Measurements from ENCODE around the gene HS6ST3. TPM values are rescaled to one million over a fixed set of nuclear protein-coding genes. Genes with fewer than 3 reads are reported as not detected.
A peak's percentile ranks its signal among the peaks of the same experiment; 100 is the strongest.
"Not testable (repeated sequence)": the region's sequence is repeated elsewhere in the genome, so short reads cannot be mapped to it uniquely, and the experiment has no call there.

The HS6ST3 gene
- 1.4 TPM for polyA plus RNA-seq
- long read RNA-seq, donor 1, full-length matches to known transcripts, result 4 of 9 reads
- long read RNA-seq, donor 1, partial matches to known transcripts, result 0 of 9 reads
- long read RNA-seq, donor 1, other reads (novel, unspliced or antisense), result 5 of 9 reads
- long read RNA-seq, donor 2, full-length matches to known transcripts, result 3 of 3 reads
- long read RNA-seq, donor 2, partial matches to known transcripts, result 0 of 3 reads
- long read RNA-seq, donor 2, other reads (novel, unspliced or antisense), result 0 of 3 reads
- long read RNA-seq, donor 3, result 0 reads
- long read RNA-seq, donor 4, full-length matches to known transcripts, result 2 of 2 reads
- long read RNA-seq, donor 4, partial matches to known transcripts, result 0 of 2 reads
- long read RNA-seq, donor 4, other reads (novel, unspliced or antisense), result 0 of 2 reads
- long read RNA-seq, donor 5, full-length matches to known transcripts, result 3 of 3 reads
- long read RNA-seq, donor 5, partial matches to known transcripts, result 0 of 3 reads
- long read RNA-seq, donor 5, other reads (novel, unspliced or antisense), result 0 of 3 reads
- long read RNA-seq, donor 6, full-length matches to known transcripts, result 5 of 5 reads
- long read RNA-seq, donor 6, partial matches to known transcripts, result 0 of 5 reads
- long read RNA-seq, donor 6, other reads (novel, unspliced or antisense), result 0 of 5 reads
- long read RNA-seq, donor 7, full-length matches to known transcripts, result 5 of 5 reads
- long read RNA-seq, donor 7, partial matches to known transcripts, result 0 of 5 reads
- long read RNA-seq, donor 7, other reads (novel, unspliced or antisense), result 0 of 5 reads
- long read RNA-seq, donor 8, full-length matches to known transcripts, result 6 of 6 reads
- long read RNA-seq, donor 8, partial matches to known transcripts, result 0 of 6 reads
- long read RNA-seq, donor 8, other reads (novel, unspliced or antisense), result 0 of 6 reads
- long read RNA-seq, donor 9, full-length matches to known transcripts, result 6 of 6 reads
- long read RNA-seq, donor 9, partial matches to known transcripts, result 0 of 6 reads
- long read RNA-seq, donor 9, other reads (novel, unspliced or antisense), result 0 of 6 reads
- long read RNA-seq, donor 10, full-length matches to known transcripts, result 3 of 3 reads
- long read RNA-seq, donor 10, partial matches to known transcripts, result 0 of 3 reads
- long read RNA-seq, donor 10, other reads (novel, unspliced or antisense), result 0 of 3 reads
- long read RNA-seq, donor 11, full-length matches to known transcripts, result 4 of 4 reads
- long read RNA-seq, donor 11, partial matches to known transcripts, result 0 of 4 reads
- long read RNA-seq, donor 11, other reads (novel, unspliced or antisense), result 0 of 4 reads

DNA sequence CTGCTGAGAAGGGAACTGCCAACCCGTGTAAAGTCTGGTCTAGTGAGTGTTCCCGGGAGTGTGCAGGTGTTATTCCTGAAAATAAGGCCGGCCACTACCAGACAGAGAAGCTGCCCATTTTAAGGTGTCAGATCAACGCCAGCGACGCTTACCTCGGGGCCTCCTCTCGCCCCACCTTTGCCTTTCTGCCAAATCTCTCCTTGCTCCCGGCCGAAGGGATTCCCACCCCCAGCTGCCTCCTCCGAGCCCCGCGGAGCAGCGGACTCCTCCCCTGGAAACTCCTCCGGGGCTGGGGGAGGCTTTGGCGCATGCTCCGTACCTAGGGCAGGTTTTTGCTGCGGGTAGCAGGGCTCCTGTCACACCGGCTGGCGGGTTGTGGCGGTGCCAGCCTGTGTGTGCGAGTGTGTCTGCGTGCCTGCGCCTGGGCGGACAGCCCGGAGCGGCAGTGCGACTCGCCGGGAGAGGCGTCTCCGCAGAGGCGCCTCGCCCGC, at the start of gene HS6ST3:
Gene HS6ST3 (plus strand): TSS at position 359 of the 491 bp plus-strand sequence.
- Histone ChIP-seq H3K27me3 (ENCODE audit: control insufficient read depth, insufficient read depth, low read length) (peaks cover 35% of the 10 kb centered on the region), H3K9me3 (ENCODE audit: control insufficient read depth, low read depth, low read length) (no peaks in the 10 kb centered on the region), H3K27ac (ENCODE audit: low read length) (no peak within 1 kb of the TSS), H3K36me3 (ENCODE audit: control insufficient read depth, insufficient read depth, low read length) (no peaks in the 10 kb centered on the region), H3K4me3 (ENCODE audit: low read length) (peak within 1 kb of the TSS; percentile 39), H3K4me1 (ENCODE audit: control insufficient read depth, insufficient read depth, low read length) (peaks cover 3% of the 10 kb centered on the region)
- WGBS (ENCODE audit: insufficient coverage, low lambda C conversion rate), result no CpG with 5 or more reads among the region's 35 CpGs
- peak in 1 of 2 donors; percentile 35 for DNase-seq

DNA sequence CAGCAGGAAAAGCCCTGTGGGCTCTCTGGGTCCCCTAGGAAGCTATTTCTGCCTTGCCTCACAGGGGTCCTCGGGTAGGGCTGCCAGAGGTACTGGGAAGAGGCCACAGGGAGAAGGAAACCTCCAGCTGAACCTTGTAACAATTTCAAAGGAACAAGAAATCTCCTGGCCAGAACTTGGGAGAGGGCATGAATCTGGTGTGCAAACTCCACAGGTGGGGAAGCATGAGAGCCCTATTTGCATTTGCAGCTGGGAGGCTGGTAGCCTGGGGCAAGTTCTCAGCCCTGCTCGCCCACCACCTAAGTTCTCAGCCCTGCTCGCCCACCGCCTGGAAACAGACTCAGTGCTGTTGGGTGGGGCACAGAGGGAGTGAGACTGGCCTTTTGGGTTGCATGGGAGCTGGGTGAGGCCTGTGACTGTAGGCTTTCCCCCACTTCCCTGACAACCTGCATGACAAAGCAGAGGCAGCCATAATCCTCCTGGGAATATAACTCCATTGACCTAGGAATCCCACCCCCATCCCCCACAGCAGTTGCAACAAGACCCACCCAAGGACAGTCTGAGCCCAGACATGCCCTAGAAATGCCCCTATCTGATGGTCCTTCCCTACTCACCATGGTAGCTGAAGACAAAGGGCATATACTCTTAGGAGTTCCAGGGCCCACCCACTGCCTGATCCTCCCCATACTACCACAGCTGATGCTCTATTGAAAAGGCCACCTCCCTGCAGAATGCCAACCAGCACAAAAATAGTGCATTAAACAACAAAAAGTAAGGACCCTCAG, 48.4 kb upstream of the HS6ST3 start:
- no peak overlapping the region for H3K4me3 ChIP-seq (ENCODE audit: low read length)
- WGBS (ENCODE audit: insufficient coverage, low lambda C conversion rate), result no CpG with 5 or more reads among the region's 4 CpGs
- no peak overlapping the region for H3K27ac ChIP-seq (ENCODE audit: low read length)
- H3K27me3 ChIP-seq (ENCODE audit: control insufficient read depth, insufficient read depth, low read length), result no peaks in the 10 kb centered on the region
- no peaks in the 10 kb centered on the region for H3K36me3 ChIP-seq (ENCODE audit: control insufficient read depth, insufficient read depth, low read length)
- no peak for DNase-seq
- H3K4me1 ChIP-seq (ENCODE audit: control insufficient read depth, insufficient read depth, low read length), result no peaks in the 10 kb centered on the region
- H3K9me3 ChIP-seq (ENCODE audit: control insufficient read depth, low read depth, low read length), result peaks cover 2% of the 10 kb centered on the region

DNA sequence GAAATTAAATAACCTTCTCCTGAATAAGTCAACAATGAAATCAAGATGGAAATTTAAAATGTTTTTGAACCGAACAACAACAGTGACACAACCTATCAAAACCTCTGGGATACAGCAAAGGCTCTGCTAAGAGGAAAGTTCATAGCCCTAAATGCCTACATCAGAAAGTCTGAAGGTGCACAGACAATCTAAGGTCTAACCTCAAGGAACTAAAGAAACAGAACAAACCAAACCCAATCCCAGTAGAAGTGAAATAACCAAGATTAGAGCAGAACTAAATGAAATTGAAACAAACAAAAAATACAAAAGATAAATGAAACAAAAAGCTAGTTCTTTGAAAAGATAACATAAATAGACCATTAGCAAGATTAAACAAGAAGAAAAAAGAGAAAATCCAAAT, 45.7 kb upstream of the HS6ST3 start:
- WGBS (ENCODE audit: insufficient coverage, low lambda C conversion rate), result no CpG with 5 or more reads among the region's 1 CpG

DNA sequence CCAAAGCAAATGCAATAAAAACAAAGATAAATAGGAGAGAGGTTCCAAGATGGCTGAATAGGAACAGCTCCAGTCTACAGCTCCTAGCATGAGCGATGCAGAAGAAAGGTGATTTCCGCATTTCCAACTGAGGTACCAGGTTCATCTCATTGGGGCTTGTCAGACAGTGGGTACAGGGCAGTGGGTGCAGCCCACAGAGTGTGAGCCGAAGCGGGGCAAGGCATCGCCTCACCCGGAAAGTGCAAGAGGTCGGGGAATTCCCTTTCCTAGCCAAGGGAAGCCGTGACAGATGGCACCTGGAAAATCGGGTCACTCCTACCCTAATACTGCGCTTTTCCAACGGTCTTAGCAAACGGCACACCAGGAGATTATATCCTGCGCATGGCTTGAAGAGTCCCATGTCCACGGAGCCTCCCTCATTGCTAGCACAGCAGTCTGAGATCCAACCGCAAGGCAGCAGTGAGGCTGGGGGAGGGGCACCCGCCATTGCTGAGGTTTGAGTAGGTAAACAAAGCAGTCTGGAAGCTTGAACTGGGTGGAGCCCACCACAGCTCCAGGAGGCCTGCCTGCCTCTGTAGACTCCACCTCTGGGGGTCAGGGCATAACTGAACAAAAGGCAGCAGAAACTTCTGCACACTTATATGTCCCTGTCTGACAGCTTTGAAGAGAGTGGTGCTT, 43.3 kb upstream of the HS6ST3 start:
- H3K36me3 ChIP-seq (ENCODE audit: control insufficient read depth, insufficient read depth, low read length); H3K27me3 ChIP-seq (ENCODE audit: control insufficient read depth, insufficient read depth, low read length); H3K27ac ChIP-seq (ENCODE audit: low read length); H3K4me1 ChIP-seq (ENCODE audit: control insufficient read depth, insufficient read depth, low read length); H3K9me3 ChIP-seq (ENCODE audit: control insufficient read depth, low read depth, low read length); H3K4me3 ChIP-seq (ENCODE audit: low read length); DNase-seq: not testable (repeated sequence)
- no CpG with 5 or more reads among the region's 16 CpGs for WGBS (ENCODE audit: insufficient coverage, low lambda C conversion rate)

More for the DNA sequence above, 45.7 kb upstream of the HS6ST3 start:
- peaks cover 3% of the 10 kb centered on the region for H3K9me3 ChIP-seq (ENCODE audit: control insufficient read depth, low read depth, low read length)
- no peak for DNase-seq
- H3K27ac ChIP-seq (ENCODE audit: low read length), result no peak overlapping the region
- no peaks in the 10 kb centered on the region for H3K36me3 ChIP-seq (ENCODE audit: control insufficient read depth, insufficient read depth, low read length)
- H3K27me3 ChIP-seq (ENCODE audit: control insufficient read depth, insufficient read depth, low read length), result no peaks in the 10 kb centered on the region
- H3K4me3 ChIP-seq (ENCODE audit: low read length), result no peak overlapping the region
- no peaks in the 10 kb centered on the region for H3K4me1 ChIP-seq (ENCODE audit: control insufficient read depth, insufficient read depth, low read length)

DNA sequence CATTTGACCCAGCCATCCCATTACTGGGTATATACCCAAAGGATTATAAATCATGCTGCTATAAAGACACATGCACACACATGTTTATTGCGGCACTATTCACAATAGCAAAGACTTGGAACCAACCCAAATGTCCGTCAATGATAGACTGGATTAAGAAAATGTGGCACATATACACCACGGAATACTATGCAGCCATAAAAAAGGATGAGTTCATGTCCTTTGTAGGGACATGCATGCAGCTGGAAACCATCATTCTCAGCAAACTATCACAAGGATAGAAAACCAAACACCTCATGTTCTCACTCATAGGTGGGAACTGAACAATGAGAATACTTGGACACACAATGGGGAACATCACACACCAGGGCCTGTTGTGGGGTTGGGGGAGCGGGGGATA, 39.0 kb upstream of the HS6ST3 start:
- WGBS (ENCODE audit: insufficient coverage, low lambda C conversion rate), result no CpG with 5 or more reads among the region's 4 CpGs
- H3K4me1 ChIP-seq (ENCODE audit: control insufficient read depth, insufficient read depth, low read length); H3K9me3 ChIP-seq (ENCODE audit: control insufficient read depth, low read depth, low read length); H3K27me3 ChIP-seq (ENCODE audit: control insufficient read depth, insufficient read depth, low read length); H3K36me3 ChIP-seq (ENCODE audit: control insufficient read depth, insufficient read depth, low read length); H3K27ac ChIP-seq (ENCODE audit: low read length); H3K4me3 ChIP-seq (ENCODE audit: low read length); DNase-seq: not testable (repeated sequence)

DNA sequence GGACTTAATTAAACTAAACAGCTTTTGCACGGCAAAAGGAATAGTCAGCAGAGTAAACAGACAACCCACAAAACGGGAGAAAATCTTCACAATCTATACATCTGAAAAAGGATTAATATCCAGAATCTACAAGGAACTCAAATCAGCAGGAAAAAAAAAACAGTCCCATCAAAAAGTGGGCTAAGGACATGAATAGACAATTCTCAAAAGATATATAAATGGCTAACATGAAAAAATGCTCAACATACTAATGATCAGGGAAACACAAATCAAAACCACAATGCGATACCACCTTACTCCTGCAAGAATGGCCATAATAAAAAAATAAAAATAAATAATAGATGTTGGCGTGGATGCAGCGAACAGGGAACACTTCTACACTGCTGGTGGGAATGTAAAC, 38.4 kb upstream of the HS6ST3 start:
- not testable (repeated sequence) for H3K27me3 ChIP-seq (ENCODE audit: control insufficient read depth, insufficient read depth, low read length); H3K4me1 ChIP-seq (ENCODE audit: control insufficient read depth, insufficient read depth, low read length); H3K36me3 ChIP-seq (ENCODE audit: control insufficient read depth, insufficient read depth, low read length); DNase-seq; H3K4me3 ChIP-seq (ENCODE audit: low read length); H3K27ac ChIP-seq (ENCODE audit: low read length); H3K9me3 ChIP-seq (ENCODE audit: control insufficient read depth, low read depth, low read length)
- 100% methylated on average over 2 of the region's 5 CpGs for WGBS (ENCODE audit: insufficient coverage, low lambda C conversion rate)

DNA sequence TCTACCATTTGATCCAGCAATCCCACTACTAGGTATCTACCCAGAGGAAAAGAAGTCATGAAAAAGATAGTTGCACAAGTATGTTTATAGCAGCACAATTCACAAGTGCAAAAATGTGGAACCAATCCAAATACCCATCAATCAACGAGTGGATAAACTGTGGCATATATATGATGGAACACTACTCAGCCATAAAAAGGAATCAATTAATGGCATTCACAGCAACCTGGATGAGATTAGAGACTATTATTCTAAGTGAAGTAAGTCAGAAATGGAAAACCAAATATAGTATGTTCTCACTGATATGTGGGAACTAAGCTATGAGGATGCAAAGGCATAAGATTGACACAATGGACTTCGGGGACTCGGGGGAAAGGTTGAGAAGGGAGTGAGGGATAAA, 38.0 kb upstream of the HS6ST3 start:
- H3K27me3 ChIP-seq (ENCODE audit: control insufficient read depth, insufficient read depth, low read length); DNase-seq; H3K36me3 ChIP-seq (ENCODE audit: control insufficient read depth, insufficient read depth, low read length); H3K4me1 ChIP-seq (ENCODE audit: control insufficient read depth, insufficient read depth, low read length); H3K9me3 ChIP-seq (ENCODE audit: control insufficient read depth, low read depth, low read length); H3K4me3 ChIP-seq (ENCODE audit: low read length); H3K27ac ChIP-seq (ENCODE audit: low read length): not testable (repeated sequence)
- WGBS (ENCODE audit: insufficient coverage, low lambda C conversion rate), result 100% methylated on average over 3 of the region's 3 CpGs

DNA sequence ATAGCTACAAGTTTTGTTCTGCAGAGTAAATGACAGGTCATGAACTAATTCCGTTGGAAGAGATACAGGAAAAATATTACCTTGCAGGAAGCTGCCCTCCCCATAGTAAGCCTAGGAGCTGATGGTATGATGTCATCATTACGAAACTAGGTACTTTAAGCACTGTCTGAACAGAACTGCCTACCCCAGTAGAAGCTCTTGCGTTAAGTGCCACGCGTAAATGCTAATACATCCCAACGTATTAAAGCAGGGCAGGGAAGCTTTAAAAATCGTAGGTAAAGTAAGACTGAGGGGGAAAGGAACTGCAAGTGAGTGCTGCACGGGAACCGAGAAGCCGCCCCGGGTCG, 37.3 kb upstream of the HS6ST3 start:
- H3K9me3 ChIP-seq (ENCODE audit: control insufficient read depth, low read depth, low read length), result no peaks in the 10 kb centered on the region
- H3K27me3 ChIP-seq (ENCODE audit: control insufficient read depth, insufficient read depth, low read length), result no peaks in the 10 kb centered on the region
- H3K4me3 ChIP-seq (ENCODE audit: low read length), result peak overlapping the region; percentile 74
- H3K27ac ChIP-seq (ENCODE audit: low read length), result peak overlapping the region; percentile 81
- DNase-seq, result peak; percentile 44 to 77
- H3K36me3 ChIP-seq (ENCODE audit: control insufficient read depth, insufficient read depth, low read length), result no peaks in the 10 kb centered on the region
- WGBS (ENCODE audit: insufficient coverage, low lambda C conversion rate), result no CpG with 5 or more reads among the region's 12 CpGs
- H3K4me1 ChIP-seq (ENCODE audit: control insufficient read depth, insufficient read depth, low read length), result no peaks in the 10 kb centered on the region

DNA sequence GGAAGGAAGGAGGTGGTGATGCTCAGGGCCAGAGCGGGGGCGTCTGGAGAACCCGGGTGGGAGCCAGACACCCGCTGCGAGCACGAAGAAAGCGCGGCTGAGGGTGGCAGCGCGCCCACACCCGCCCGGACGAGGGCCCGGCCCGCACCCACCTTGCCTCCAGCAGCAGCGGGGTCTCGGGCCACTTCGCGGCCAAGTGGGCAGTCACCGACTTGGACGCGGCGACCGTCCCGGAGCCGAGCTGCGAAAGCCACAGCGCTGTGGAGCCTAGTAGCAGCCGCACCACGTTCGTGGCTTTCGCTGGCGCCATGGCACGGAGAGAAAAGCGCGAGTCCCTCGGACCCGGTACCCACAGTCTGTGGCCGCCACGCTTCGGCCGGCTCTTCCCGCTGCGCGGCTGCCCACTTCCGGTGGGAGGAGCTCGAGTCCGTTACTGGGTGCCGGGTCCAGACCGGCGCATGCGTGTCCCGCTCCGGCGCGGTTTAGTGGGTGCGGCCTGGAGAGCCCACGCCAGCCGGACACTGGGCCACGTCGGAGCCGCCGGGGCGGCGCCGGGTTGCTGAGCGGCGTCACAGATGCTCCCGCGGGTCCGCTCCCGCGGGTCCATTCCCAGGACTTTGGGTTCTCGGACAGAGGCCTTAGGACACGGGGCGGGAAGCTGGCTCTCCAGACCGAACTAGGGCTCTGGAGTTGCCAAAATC, 36.8 kb upstream of the HS6ST3 start, which contains the start of gene UGGT2:
Gene UGGT2 (minus strand): TSS at position 399 of the 701 bp plus-strand sequence. CDS start 89 bp downstream, at position 310.
- Histone ChIP-seq H3K27ac (ENCODE audit: low read length) (peak within 1 kb of the TSS; percentile 81), H3K4me3 (ENCODE audit: low read length) (peak within 1 kb of the TSS; percentile 74), H3K4me1 (ENCODE audit: control insufficient read depth, insufficient read depth, low read length) (no peaks in the 10 kb centered on the region), H3K9me3 (ENCODE audit: control insufficient read depth, low read depth, low read length) (no peaks in the 10 kb centered on the region), H3K27me3 (ENCODE audit: control insufficient read depth, insufficient read depth, low read length) (no peaks in the 10 kb centered on the region), H3K36me3 (ENCODE audit: control insufficient read depth, insufficient read depth, low read length) (no peaks in the 10 kb centered on the region)
- WGBS (ENCODE audit: insufficient coverage, low lambda C conversion rate), result no CpG with 5 or more reads among the region's 77 CpGs
- peak; percentile 93 to 94 for DNase-seq

Measured in large intestine (tissue), 12 donors.